Mesenchymal stem cell (in vitro differentiated cells and primary cell): ENCODE results near the gene PCDH19.

Source experiments
- DNase-seq: peaks from one replicate; pipeline ENCODE4 v3.0.0-alpha.2; 2013
- H2AFZ ChIP-seq: one replicate; pipeline ENCODE4 v1.6.1; 2013; ENCODE audit warnings: low read depth, mild to moderate bottlenecking, control low read depth, inconsistent platforms, low read length, moderate library complexity
- H2AK5ac ChIP-seq: 2 replicates; pipeline ENCODE4 v1.6.1; 2013; ENCODE audit warnings: low read length, moderate library complexity, mild to moderate bottlenecking, inconsistent platforms; ENCODE audit not compliant: severe bottlenecking
- H2BK120ac ChIP-seq: one replicate; pipeline ENCODE4 v1.6.1; 2013; ENCODE audit warnings: low read depth, mild to moderate bottlenecking, inconsistent platforms, low read length, moderate library complexity
- H2BK12ac ChIP-seq, 2 experiments: one replicate each; pipeline ENCODE4 v1.6.1; 2013; ENCODE audit warnings: inconsistent platforms in 2 of 2, low read length in 2 of 2, mild to moderate bottlenecking in 2 of 2, moderate library complexity in 2 of 2, control low read depth in 1 of 2
- H2BK15ac ChIP-seq: one replicate; pipeline ENCODE4 v1.6.1; 2013; ENCODE audit warnings: mild to moderate bottlenecking, low read depth, inconsistent platforms; ENCODE audit not compliant: poor library complexity, severe bottlenecking
- H2BK5ac ChIP-seq: 2 replicates; pipeline ENCODE4 v1.6.1; 2013; ENCODE audit warnings: low read depth, mild to moderate bottlenecking, low read length, control low read depth, inconsistent platforms; ENCODE audit not compliant: poor library complexity, severe bottlenecking
- H3K14ac ChIP-seq, 2 experiments: one replicate each; pipeline ENCODE4 v1.6.1; 2013; ENCODE audit warnings: inconsistent platforms in 2 of 2, low read length in 2 of 2, control low read depth in 1 of 2, mild to moderate bottlenecking in 1 of 2, moderate library complexity in 1 of 2
- H3K18ac ChIP-seq, 2 experiments: one replicate each; pipeline ENCODE4 v1.6.1; 2013; ENCODE audit warnings: inconsistent platforms in 2 of 2, low read length in 2 of 2, control low read depth in 1 of 2, low read depth in 1 of 2, mild to moderate bottlenecking in 1 of 2
- H3K23ac ChIP-seq, 2 experiments: one replicate each; pipeline ENCODE4 v1.6.1; 2013; ENCODE audit warnings: inconsistent platforms in 2 of 2, low read length in 2 of 2, mild to moderate bottlenecking in 2 of 2, moderate library complexity in 2 of 2, control low read depth in 1 of 2
- H3K27ac ChIP-seq: 2 replicates; pipeline ENCODE4 v1.5.1; 2013; ENCODE audit warnings: mild to moderate bottlenecking, moderate library complexity, low read length, control low read depth, inconsistent platforms; ENCODE audit not compliant: poor library complexity, severe bottlenecking
- H3K27me3 ChIP-seq, 2 experiments: 2 replicates each; pipeline versions ENCODE4 v1.6.1 to v1.7.0; 2013; ENCODE audit warnings: low read length in 2 of 2, mild to moderate bottlenecking in 2 of 2, moderate library complexity in 2 of 2, control low read depth in 1 of 2, inconsistent platforms in 1 of 2; ENCODE audit not compliant: control insufficient read depth in 1 of 2, insufficient read depth in 1 of 2
- H3K36me3 ChIP-seq, 2 experiments: 2 replicates each; pipeline versions ENCODE4 v1.6.1 to v1.7.0; 2013; ENCODE audit warnings: low read length in 2 of 2, control low read depth in 1 of 2, inconsistent platforms in 1 of 2, low read depth in 1 of 2, mild to moderate bottlenecking in 1 of 2; ENCODE audit not compliant: insufficient read depth in 2 of 2, control insufficient read depth in 1 of 2
- H3K4ac ChIP-seq, 2 experiments: one replicate each; pipeline ENCODE4 v1.6.1; 2013; ENCODE audit warnings: inconsistent platforms in 2 of 2, low read length in 2 of 2, mild to moderate bottlenecking in 2 of 2, moderate library complexity in 2 of 2, control low read depth in 1 of 2, low read depth in 1 of 2
- H3K4me1 ChIP-seq: 2 replicates; pipeline ENCODE4 v1.6.1; 2013; ENCODE audit warnings: low read depth, low read length, control low read depth; ENCODE audit not compliant: control insufficient read depth, insufficient read depth
- H3K4me2 ChIP-seq: 2 replicates; pipeline ENCODE4 v1.6.1; 2013; ENCODE audit warnings: low read length, mild to moderate bottlenecking, inconsistent platforms; ENCODE audit not compliant: poor library complexity, severe bottlenecking
- H3K4me3 ChIP-seq, 2 experiments: 2 replicates each; pipeline versions ENCODE4 v1.5.1 to v1.7.0; 2013; ENCODE audit warnings: low read length in 2 of 2, mild to moderate bottlenecking in 2 of 2, control low read depth in 1 of 2, low read depth in 1 of 2; ENCODE audit not compliant: insufficient read depth in 1 of 2
- H3K79me1 ChIP-seq: replicated peaks from 2 replicates; pipeline ENCODE4 v1.6.1; 2013; ENCODE audit warnings: mild to moderate bottlenecking, control low read depth, low read length, inconsistent platforms; ENCODE audit not compliant: poor library complexity, severe bottlenecking
- H3K9ac ChIP-seq: 2 replicates; pipeline ENCODE4 v1.7.0; 2013; ENCODE audit warnings: mild to moderate bottlenecking, low read length, moderate library complexity
- H3K9me3 ChIP-seq: 2 replicates; pipeline ENCODE4 v1.7.0; 2013; ENCODE audit warnings: mild to moderate bottlenecking, low read length; ENCODE audit not compliant: control insufficient read depth
- H4K8ac ChIP-seq: one replicate; pipeline ENCODE4 v1.6.1; 2013; ENCODE audit warnings: inconsistent platforms, mild to moderate bottlenecking, low read length, moderate library complexity
- H4K91ac ChIP-seq: one replicate; pipeline ENCODE4 v1.6.1; 2013; ENCODE audit warnings: mild to moderate bottlenecking, low read length, inconsistent platforms
- WGBS: methylation state at CpG from one replicate; pipeline ENCODE4 v1.1.7; 2013; ENCODE audit warnings: mixed read lengths; 5-methylcytosine and 5-hydroxymethylcytosine counted together

PCDH19 gene

DNA sequence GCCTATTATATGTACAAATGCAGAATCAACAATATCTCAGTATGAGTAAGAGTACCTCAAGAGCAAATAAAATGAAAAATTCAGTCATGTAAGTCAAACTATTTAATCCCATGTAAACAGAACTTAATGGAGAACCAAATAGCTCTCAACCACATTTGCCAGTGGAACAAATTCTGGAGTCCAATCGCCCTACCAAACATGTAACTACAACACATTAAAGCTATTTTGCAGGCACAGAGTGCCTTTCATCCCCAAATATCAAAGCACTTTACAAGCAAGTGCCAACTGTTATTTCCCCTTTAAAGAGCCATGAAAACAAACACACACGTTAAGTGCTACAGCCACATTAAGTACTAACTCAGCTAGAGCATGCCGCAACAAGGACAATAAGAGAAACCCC is 51.3 kb downstream of the PCDH19 start:
- Histone ChIP-seq H3K27ac (no peak overlapping the region), H3K23ac (no peak overlapping the region), H2BK120ac (no peak overlapping the region), H3K27me3 (peaks cover 0 to 34% of the 10 kb centered on the region in 2 experiments), H3K9ac (no peak overlapping the region), H3K9me3 (no peaks in the 10 kb centered on the region), H4K91ac (no peak overlapping the region), H2BK15ac (no peak overlapping the region), H3K14ac (no peak overlapping the region), H2AK5ac (no peak overlapping the region), H3K79me1 (no peaks in the 10 kb centered on the region), H4K8ac (no peak overlapping the region), H3K4me1 (no peaks in the 10 kb centered on the region), H3K4me3 (no peak overlapping the region), H3K36me3 (no peaks in the 10 kb centered on the region), H2BK5ac (no peak overlapping the region), H3K4ac (no peak overlapping the region), H2BK12ac (no peak overlapping the region), H2AFZ (no peak overlapping the region), H3K18ac (no peak overlapping the region), H3K4me2 (no peak overlapping the region)
- WGBS = 81% methylated on average over 3 of the region's 3 CpGs
- DNase-seq = no peak

DNA sequence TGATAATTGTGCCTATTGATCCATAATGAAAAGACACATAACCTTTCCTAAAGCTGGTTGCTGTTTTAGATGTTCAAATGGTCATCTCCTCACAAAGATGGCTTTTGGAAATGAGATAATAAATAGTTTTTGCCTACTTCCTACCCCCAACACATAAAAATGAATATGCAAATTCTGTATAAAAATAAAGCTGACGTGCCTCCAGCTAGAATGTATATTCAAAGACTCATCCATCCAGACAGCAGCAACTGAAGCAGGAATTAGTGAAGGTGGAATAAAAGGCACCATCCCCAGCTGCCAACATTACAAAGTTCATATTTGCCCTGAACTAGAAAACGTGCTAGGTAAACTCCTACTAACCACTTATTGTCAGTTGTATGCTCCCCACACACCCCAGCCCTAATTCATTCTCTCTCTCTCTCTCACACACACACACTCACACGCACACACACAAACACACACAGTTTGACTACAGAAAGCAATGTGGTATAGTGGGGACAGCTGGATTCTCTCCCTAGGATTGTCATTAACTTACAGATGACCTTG is 53.6 kb downstream of the PCDH19 start:
- Histone ChIP-seq H3K36me3 (no peaks in the 10 kb centered on the region), H2AK5ac (no peak overlapping the region), H2BK12ac (no peak overlapping the region), H4K8ac (no peak overlapping the region), H2BK120ac (no peak overlapping the region), H2BK15ac (no peak overlapping the region), H3K9ac (no peak overlapping the region), H3K27ac (no peak overlapping the region), H4K91ac (no peak overlapping the region), H3K14ac (no peak overlapping the region), H3K18ac (no peak overlapping the region), H3K4me1 (no peaks in the 10 kb centered on the region), H3K4me2 (no peak overlapping the region), H2BK5ac (no peak overlapping the region), H3K23ac (no peak overlapping the region), H3K4me3 (no peak overlapping the region), H3K27me3 (peaks cover 0 to 40% of the 10 kb centered on the region in 2 experiments), H3K9me3 (no peaks in the 10 kb centered on the region), H3K4ac (no peak overlapping the region), H2AFZ (no peak overlapping the region), H3K79me1 (no peaks in the 10 kb centered on the region)
- no peak for DNase-seq
- WGBS = 50% methylated on average over 1 of the region's 3 CpGs

DNA sequence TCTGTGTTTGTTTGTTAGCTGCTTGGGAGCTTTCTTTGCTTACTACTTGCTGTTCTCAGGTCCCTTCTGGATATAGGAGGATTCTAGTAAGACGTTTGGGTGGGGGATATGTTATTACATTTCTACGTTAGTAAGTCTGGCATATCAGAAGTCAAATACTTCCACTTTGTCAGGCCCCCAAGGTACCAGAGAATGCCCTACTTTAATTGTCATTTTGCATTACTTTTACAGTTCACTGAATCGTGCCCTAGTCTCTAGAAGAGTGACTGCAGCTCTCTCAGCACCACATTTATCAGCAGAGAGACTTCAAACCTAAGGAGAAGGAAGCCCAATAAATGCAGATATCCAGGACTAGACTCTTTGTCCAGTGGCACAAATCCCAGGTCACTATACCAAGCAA is 54.4 kb downstream of the PCDH19 start:
- Histone ChIP-seq H3K4ac (no peak overlapping the region), H2BK120ac (no peak overlapping the region), H2BK15ac (no peak overlapping the region), H3K4me1 (no peaks in the 10 kb centered on the region), H2BK12ac (no peak overlapping the region), H3K9ac (no peak overlapping the region), H2AK5ac (no peak overlapping the region), H3K27ac (no peak overlapping the region), H2AFZ (no peak overlapping the region), H3K18ac (no peak overlapping the region), H3K27me3 (peaks cover 0 to 42% of the 10 kb centered on the region in 2 experiments), H3K36me3 (no peaks in the 10 kb centered on the region), H3K4me2 (no peak overlapping the region), H3K14ac (no peak overlapping the region), H3K79me1 (no peaks in the 10 kb centered on the region), H3K23ac (no peak overlapping the region), H3K9me3 (no peaks in the 10 kb centered on the region), H3K4me3 (no peak overlapping the region), H4K91ac (no peak overlapping the region), H2BK5ac (no peak overlapping the region), H4K8ac (no peak overlapping the region)
- DNase-seq = no peak
- 81% methylated on average over 3 of the region's 3 CpGs for WGBS

DNA sequence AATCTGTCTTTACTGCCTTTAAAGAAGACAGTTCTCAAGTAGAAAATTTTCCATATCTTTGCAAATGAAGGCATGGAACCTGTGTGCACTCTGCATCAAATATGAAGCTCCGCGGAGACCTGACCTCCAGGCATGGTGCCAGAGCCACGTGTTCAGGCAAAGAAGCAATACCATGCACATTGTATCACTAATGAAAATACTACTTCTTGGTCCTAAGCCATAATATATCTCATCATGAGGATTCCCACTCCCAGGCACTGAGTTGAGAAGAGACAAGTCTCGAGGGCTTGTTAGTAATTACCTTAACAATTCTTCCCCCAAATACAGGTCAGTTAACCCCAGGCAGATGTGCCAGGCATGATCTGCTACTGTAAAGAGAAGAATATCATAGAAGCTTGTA is 56.7 kb downstream of the PCDH19 start:
- no peak overlapping the region for H3K18ac ChIP-seq
- H3K27ac ChIP-seq = no peak overlapping the region
- no peak overlapping the region for H3K4ac ChIP-seq
- H3K14ac ChIP-seq = no peak overlapping the region
- H3K4me1 ChIP-seq = no peaks in the 10 kb centered on the region
- H3K9ac ChIP-seq = no peak overlapping the region
- no peak overlapping the region for H2AK5ac ChIP-seq
- WGBS = 75% methylated on average over 4 of the region's 4 CpGs
- H3K36me3 ChIP-seq = no peaks in the 10 kb centered on the region
- no peak overlapping the region for H2BK12ac ChIP-seq
- H3K9me3 ChIP-seq = no peaks in the 10 kb centered on the region
- no peak overlapping the region for H3K4me2 ChIP-seq
- H3K27me3 ChIP-seq = peaks cover 0 to 41% of the 10 kb centered on the region in 2 experiments
- no peak for DNase-seq
- no peak overlapping the region for H2AFZ ChIP-seq
- H3K79me1 ChIP-seq = no peaks in the 10 kb centered on the region
- H2BK5ac ChIP-seq = no peak overlapping the region
- no peak overlapping the region for H3K4me3 ChIP-seq
- H2BK120ac ChIP-seq = no peak overlapping the region
- no peak overlapping the region for H4K8ac ChIP-seq
- no peak overlapping the region for H3K23ac ChIP-seq
- H4K91ac ChIP-seq = no peak overlapping the region
- no peak overlapping the region for H2BK15ac ChIP-seq
